ENCODE results near the gene VGLL2. TPM values are rescaled to one million over a fixed set of nuclear protein-coding genes. Genes with fewer than 3 reads are reported as not detected.

The VGLL2 gene
- total RNA-seq, 2 experiments from 2014 or later = not detected

DNA sequence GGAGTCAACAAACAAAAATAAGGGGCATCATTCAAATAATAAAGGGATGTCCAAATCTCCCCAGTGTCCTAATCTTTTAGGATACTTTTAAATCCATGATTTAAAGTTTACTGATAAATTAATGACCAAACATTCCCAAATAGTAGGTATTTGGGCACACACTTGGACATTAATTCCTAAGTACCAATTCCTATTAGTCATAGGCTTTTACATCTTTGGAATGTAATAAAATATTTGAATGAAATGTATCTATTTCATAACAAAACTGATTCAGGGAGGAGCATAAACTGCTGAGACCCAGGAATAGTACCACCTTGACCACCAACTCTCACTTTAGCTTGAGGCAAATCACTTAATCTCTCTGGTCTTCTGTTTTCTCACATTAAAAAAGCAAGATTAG lies 44.3 kb downstream of the VGLL2 start:
- CTCF ChIA-PET = no interaction called here
- POLR2A ChIA-PET = no interaction called here

GRCh38 chr6:117311310-117311709 lies 46.0 kb downstream of the VGLL2 start:
- ChIA-PET POLR2A (no interaction called here), CTCF (no interaction called here)

- POLR2A ChIA-PET = no interaction called here
- CTCF ChIA-PET = no interaction called here
Observed at GRCh38 chr6:117311726-117312125, 46.4 kb downstream of the VGLL2 start.

GRCh38 chr6:117317261-117317660 lies 51.9 kb downstream of the VGLL2 start:
- ChIA-PET CTCF (no interaction called here), POLR2A (no interaction called here)

Other genes with a start within 250 kb of the VGLL2 start
- gene ROS1, start 160.4 kb downstream of the VGLL2 start, total RNA-seq = not detected
- gene DCBLD1, start 217.1 kb downstream of the VGLL2 start, total RNA-seq = 1 to 10 TPM; 4.5 to 4.9 TPM

Data from activated CD8-positive, alpha-beta memory T cell treated with anti-CD3 and anti-CD28 coated beads for 36 hours (primary cell).